HG02885 (cell line): Measurements from ENCODE around the gene ZCCHC24.

Source experiments
- ATAC-seq: cut with Tn5 transposase; IDR thresholded peaks from one replicate; pipeline ENCODE4 v1.9.1; 2021; ENCODE audit warnings: mild to moderate bottlenecking; ENCODE audit not compliant: unreplicated experiment, poor library complexity

Gene ZCCHC24

GRCh38 chr10:79415736-79416577 is 29.5 kb downstream of the ZCCHC24 start:
- ATAC-seq: no peak

GRCh38 chr10:79414714-79415113 is 30.7 kb downstream of the ZCCHC24 start:
- no peak for ATAC-seq

GRCh38 chr10:79413196-79413595 is 32.2 kb downstream of the ZCCHC24 start:
- ATAC-seq: peak; percentile 53

- no peak for ATAC-seq
Measured at GRCh38 chr10:79412516-79412915, 32.9 kb downstream of the ZCCHC24 start.

GRCh38 chr10:79411546-79412495 is 33.6 kb downstream of the ZCCHC24 start:
- no peak for ATAC-seq

- ATAC-seq: no peak
Measured at GRCh38 chr10:79410315-79411094, 34.9 kb downstream of the ZCCHC24 start.

GRCh38 chr10:79409726-79410085 is 35.7 kb downstream of the ZCCHC24 start:
- ATAC-seq: no peak

GRCh38 chr10:79409038-79409725 is 36.2 kb downstream of the ZCCHC24 start:
- ATAC-seq: no peak

GRCh38 chr10:79407811-79408795 is 37.3 kb downstream of the ZCCHC24 start:
- no peak for ATAC-seq

GRCh38 chr10:79407423-79407796 is 38.0 kb downstream of the ZCCHC24 start:
- ATAC-seq: no peak

GRCh38 chr10:79406683-79407422 is 38.6 kb downstream of the ZCCHC24 start:
- no peak for ATAC-seq

- ATAC-seq: no peak
Measured at GRCh38 chr10:79405995-79406515, 39.4 kb downstream of the ZCCHC24 start.

- ATAC-seq: no peak
Measured at GRCh38 chr10:79405221-79405994, 40.0 kb downstream of the ZCCHC24 start.

- ATAC-seq: no peak
Measured at GRCh38 chr10:79404690-79405131, 40.7 kb downstream of the ZCCHC24 start.

GRCh38 chr10:79404231-79404609 is 41.2 kb downstream of the ZCCHC24 start:
- ATAC-seq: no peak

GRCh38 chr10:79403441-79404230 is 41.8 kb downstream of the ZCCHC24 start:
- ATAC-seq: no peak
